GM19467 (cell line): ENCODE results near the gene UBE2B.
"Not testable (repeated sequence)": the region's sequence is repeated elsewhere in the genome, so short reads cannot be mapped to it uniquely, and the experiment has no call there.

Experiments used
- ATAC-seq: cut with Tn5 transposase; IDR thresholded peaks from one replicate; pipeline ENCODE4 v1.9.1; 2021; ENCODE audit warnings: mild to moderate bottlenecking, moderate library complexity; ENCODE audit not compliant: unreplicated experiment

The UBE2B gene

GRCh38 chr5:134397196-134397595 is 25.8 kb downstream of the UBE2B start:
- ATAC-seq = no peak

- ATAC-seq = no peak
Measured at GRCh38 chr5:134398609-134399155, 27.3 kb downstream of the UBE2B start.

GRCh38 chr5:134403951-134404350 is 32.6 kb downstream of the UBE2B start:
- no peak for ATAC-seq

GRCh38 chr5:134406390-134406789 is 35.0 kb downstream of the UBE2B start:
- no peak for ATAC-seq

GRCh38 chr5:134409321-134409720 is 38.0 kb downstream of the UBE2B start:
- no peak for ATAC-seq

GRCh38 chr5:134410822-134411221 is 39.5 kb downstream of the UBE2B start:
- no peak for ATAC-seq

GRCh38 chr5:134411228-134411545 is 39.8 kb downstream of the UBE2B start:
- peak; percentile 7 for ATAC-seq

DNA sequence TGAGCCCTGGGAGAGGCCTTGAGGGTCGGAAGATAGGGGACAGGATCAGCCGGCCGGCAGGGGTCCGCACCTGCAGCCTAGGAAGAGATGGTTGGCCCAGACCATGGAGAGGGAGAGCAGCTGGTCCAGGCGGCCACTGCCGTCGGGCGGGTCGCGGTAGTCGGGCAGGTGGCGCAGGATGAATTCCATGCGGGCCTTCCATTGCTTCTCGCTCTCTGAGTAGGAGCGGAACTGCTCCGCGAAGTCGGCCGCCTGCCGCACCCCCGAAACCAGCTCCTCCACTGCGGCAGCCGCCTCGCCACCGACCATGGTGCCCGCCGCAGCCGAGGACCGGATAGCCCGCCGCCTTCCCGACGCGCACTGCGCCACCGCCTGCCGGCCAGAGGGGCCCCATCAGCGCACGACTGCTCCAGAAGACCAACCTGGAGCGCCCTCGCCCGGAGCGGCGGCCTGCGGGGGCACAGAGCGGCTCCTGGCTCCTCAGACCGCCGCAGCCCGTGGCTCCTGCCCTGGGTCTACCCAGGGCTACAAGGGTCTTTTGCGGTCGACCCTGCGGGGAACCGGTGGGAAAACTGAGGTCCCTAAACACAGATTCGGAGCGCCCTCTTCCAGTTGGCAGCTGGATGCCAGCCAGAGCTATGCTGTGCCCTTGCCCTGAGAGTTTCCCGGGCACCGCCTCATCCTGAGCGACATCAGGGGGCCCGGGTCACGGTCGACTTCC is 40.3 kb downstream of the UBE2B start, which contains the start of gene CDKN2AIPNL:
Gene CDKN2AIPNL, minus strand, starts transcription at position 336 of the 721 bp plus-strand sequence. Its CDS starts 27 bp downstream, at position 309.
- peak; percentile 96 for ATAC-seq

DNA sequence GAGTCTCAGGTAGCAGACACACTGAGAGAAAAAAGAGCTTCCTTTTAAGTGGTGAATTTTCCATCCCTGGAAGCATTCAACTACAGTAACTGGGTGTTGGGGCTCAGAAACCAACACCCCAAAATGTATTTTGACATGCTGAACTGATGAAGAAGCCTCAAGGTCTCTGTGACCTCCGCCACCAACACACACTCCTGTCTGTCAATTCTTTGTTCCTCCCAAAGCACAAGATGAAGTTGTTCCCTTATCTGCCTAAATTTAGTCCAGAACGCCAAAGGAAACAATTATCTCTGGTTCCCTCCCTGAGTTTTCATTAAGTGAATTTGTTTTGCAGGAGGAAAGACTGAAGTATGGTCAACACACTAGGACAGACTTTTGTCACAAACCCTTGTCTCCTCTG is 41.7 kb downstream of the UBE2B start:
- ATAC-seq = no peak

- no peak for ATAC-seq
Measured at GRCh38 chr5:134417707-134418106, 46.3 kb downstream of the UBE2B start.

DNA sequence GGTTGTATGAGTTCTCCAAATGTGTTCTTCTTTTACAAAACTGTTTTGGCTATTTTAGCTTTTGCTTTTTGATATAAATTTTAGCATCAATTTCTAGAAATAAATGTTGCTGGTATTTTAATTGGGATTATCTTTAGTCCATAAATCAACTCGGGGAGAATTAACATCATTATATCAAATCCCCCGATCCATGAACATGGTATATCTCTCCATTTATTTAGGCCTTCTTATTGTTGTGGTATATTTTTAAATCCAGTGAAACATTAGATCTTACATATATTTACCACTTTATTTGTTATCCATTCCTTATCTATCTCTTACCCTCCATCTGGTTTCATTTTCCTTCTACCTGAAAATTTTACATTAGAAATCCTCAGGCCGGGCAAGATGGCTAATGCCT is 47.6 kb downstream of the UBE2B start:
- no peak for ATAC-seq

GRCh38 chr5:134420343-134420742 is 49.0 kb downstream of the UBE2B start:
- no peak for ATAC-seq

- not testable (repeated sequence) for ATAC-seq
Measured at GRCh38 chr5:134421038-134421437, 49.7 kb downstream of the UBE2B start.

GRCh38 chr5:134422791-134423365 is 51.5 kb downstream of the UBE2B start:
- ATAC-seq = no peak

GRCh38 chr5:134423376-134423775 is 52.0 kb downstream of the UBE2B start:
- ATAC-seq = no peak

DNA sequence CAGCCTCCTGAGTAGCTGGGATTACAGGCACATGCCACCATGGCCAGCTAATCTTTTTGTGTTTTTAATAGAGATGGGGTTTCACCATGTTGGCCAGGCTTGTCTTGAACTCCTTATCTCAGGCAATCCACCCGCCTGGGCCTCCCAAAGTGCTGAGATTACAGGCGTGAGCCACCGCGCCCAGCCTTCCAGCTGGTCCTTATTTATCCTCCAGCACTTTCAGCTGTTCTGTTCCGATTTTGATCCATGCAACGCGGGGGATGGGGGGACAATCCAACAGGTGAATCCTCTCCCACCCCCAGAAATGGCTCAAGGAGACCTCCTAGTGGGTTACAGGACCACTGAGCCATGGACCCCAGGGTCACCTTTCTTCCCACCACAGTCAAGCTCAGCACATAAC is 55.0 kb downstream of the UBE2B start:
- ATAC-seq = no peak

GRCh38 chr5:134427540-134428041 is 56.2 kb downstream of the UBE2B start:
- no peak for ATAC-seq

GRCh38 chr5:134430001-134430569 is 58.7 kb downstream of the UBE2B start:
- no peak for ATAC-seq

GRCh38 chr5:134432174-134432573 is 60.8 kb downstream of the UBE2B start:
- ATAC-seq = no peak

DNA sequence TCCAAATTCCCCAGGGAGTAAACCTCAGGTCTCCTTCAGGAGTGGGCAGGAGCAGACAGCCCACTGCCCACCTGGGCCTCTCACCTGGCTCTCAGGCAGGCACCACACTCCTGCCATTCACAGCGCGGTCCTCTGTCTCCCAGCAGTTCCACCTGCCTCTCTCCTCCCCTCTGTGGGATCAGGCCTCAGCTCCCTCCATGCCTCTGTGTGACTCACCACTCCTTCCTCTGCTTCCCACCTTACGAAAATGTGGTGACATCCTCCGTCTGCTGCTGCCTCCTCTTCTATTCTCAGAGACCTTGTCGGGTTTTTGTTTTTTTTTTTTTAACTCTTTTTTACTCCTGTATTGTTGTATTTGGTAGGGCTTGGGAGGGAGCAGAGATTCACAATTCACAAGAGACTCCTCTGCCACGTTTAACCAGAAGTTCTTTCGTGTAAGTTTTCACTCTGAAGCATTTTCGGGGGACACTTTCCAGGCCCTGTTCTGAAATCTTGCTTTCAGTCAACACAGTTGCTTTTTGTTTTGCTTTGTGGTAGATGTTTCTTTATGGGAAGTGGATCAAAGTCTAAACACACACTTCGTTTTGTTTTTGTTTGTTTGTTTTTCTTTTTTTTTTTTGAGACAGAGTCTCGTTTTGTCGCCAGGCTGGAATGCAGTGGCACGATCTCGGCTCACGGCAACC is 61.4 kb downstream of the UBE2B start:
- ATAC-seq = no peak

GRCh38 chr5:134435560-134435959 is 64.2 kb downstream of the UBE2B start:
- no peak for ATAC-seq
